Memory B cell (primary cell): ENCODE measurements around the gene CDT1.
A peak's percentile ranks its signal among the peaks of the same experiment; 100 is the strongest.

Source experiments
- ATAC-seq: fragments of 150-1000 bp; cut with Tn5 transposase; 2 replicates; pipeline ENCODE4 v1.10.0; 2021; ENCODE audit warnings: low read depth, mild to moderate bottlenecking, moderate library complexity
- DNase-seq, 2 donors: peaks; one replicate each; pipeline ENCODE4 v3.0.0; 2022; ENCODE audit warnings: low spot score in 2 of 2
- H3K27ac Mint-ChIP-seq: one replicate; pipeline ENCODE4 v1.8.0; 2022; ENCODE audit warnings: mild to moderate bottlenecking, moderate library complexity, mixed read lengths
- H3K27me3 Mint-ChIP-seq: one replicate; pipeline ENCODE4 v1.8.0; 2022; ENCODE audit warnings: mixed read lengths
- H3K36me3 Mint-ChIP-seq: one replicate; pipeline ENCODE4 v1.8.0; 2022; ENCODE audit warnings: mild to moderate bottlenecking, mixed read lengths
- H3K4me1 Mint-ChIP-seq: one replicate; pipeline ENCODE4 v1.8.0; 2022; ENCODE audit warnings: mixed read lengths
- H3K4me3 Mint-ChIP-seq: one replicate; pipeline ENCODE4 v1.8.0; 2022; ENCODE audit warnings: mild to moderate bottlenecking, moderate library complexity, mixed read lengths
- H3K9me3 Mint-ChIP-seq: one replicate; pipeline ENCODE4 v1.8.0; 2022; ENCODE audit warnings: mixed read lengths

The CDT1 gene

DNA sequence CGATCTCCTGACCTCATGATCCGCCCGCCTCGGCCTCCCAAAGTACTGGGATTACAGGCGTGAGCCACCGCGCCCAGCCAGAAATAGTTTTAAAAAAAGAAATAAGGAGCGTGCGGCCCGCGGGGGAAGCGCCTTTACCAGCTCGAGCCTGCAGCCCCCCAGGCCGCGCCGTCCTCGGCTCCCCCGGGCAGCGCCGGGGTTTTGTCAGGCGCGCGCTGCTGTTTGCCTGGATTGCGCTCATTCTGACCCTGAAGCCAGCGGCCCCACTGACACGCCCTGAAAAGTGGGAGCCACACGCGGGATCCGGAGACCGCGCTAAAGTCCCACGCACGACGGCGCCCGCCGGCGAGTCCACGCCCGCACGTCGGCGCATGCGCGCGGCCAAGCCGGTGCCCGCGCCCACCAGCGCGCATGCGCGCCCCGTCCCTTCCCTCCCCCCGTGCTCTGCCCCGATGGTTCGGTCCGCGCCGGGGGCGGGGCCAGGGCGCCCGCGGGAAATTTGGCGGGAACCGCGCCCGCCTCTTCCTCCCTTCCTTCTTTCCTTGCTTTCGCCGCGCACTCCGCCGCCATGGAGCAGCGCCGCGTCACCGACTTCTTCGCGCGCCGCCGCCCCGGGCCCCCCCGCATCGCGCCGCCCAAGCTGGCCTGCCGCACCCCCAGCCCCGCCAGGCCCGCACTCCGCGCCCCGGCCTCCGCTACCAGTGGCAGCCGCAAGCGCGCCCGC lies at the start of gene CDT1:
Gene CDT1, plus strand, starts transcription at position 526 of the 724 bp plus-strand sequence. Its CDS starts 43 bp downstream, at position 569.
- H3K27ac Mint-ChIP-seq = peak within 1 kb of the TSS; percentile 72
- DNase-seq (peak; percentile 86 to 89), ATAC-seq (peak; percentile 67)
- no peaks in the 10 kb centered on the region for H3K27me3 Mint-ChIP-seq
- H3K4me1 Mint-ChIP-seq = peaks cover 6% of the 10 kb centered on the region
- H3K4me3 Mint-ChIP-seq = peak within 1 kb of the TSS; percentile 82
- H3K36me3 Mint-ChIP-seq = no peaks in the 10 kb centered on the region
- H3K9me3 Mint-ChIP-seq = no peaks in the 10 kb centered on the region

DNA sequence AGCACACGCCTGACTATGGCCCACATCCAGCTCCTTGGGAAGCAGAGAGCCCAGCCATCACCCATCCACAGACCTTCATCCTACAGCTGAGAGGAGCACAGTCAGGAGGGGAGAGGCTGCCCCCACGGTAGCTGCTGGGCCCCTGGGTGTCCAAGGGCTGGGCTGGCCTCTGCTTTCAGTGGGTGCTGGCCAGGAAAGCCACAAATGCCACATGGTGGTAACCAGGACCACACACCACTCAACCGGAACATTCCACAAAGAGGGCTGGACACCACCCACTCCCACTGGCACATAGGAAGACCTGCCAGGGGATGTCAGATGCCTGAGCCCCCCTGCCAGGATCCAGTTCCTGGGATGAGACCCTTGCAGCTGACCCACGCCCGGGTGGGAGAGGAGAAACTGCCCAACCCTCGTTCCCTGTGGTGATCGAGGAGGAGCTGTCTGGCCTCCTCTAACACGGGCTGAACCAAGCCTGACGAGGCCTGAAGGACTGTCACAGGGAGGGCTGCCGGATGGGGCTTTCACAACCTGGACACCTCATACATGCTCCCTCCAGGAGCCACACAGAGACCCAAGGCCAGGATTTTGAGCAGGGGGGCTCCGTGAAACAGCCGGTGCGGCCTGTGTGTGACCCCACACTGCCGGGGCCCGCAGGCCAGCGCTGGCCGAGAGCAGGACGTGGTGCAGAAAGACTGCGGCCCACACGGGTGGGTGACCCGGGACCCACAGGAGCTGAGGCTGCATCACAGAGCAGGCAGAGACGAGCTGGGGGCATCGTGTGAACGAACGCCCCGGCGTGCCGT lies 49.3 kb upstream of the CDT1 start:
- Mint-ChIP-seq H3K4me3 (no peak overlapping the region), H3K4me1 (peaks cover 11% of the 10 kb centered on the region), H3K27ac (no peak overlapping the region), H3K9me3 (no peaks in the 10 kb centered on the region), H3K36me3 (peaks cover 4% of the 10 kb centered on the region), H3K27me3 (no peaks in the 10 kb centered on the region)
- DNase-seq (no peak), ATAC-seq (no peak)

DNA sequence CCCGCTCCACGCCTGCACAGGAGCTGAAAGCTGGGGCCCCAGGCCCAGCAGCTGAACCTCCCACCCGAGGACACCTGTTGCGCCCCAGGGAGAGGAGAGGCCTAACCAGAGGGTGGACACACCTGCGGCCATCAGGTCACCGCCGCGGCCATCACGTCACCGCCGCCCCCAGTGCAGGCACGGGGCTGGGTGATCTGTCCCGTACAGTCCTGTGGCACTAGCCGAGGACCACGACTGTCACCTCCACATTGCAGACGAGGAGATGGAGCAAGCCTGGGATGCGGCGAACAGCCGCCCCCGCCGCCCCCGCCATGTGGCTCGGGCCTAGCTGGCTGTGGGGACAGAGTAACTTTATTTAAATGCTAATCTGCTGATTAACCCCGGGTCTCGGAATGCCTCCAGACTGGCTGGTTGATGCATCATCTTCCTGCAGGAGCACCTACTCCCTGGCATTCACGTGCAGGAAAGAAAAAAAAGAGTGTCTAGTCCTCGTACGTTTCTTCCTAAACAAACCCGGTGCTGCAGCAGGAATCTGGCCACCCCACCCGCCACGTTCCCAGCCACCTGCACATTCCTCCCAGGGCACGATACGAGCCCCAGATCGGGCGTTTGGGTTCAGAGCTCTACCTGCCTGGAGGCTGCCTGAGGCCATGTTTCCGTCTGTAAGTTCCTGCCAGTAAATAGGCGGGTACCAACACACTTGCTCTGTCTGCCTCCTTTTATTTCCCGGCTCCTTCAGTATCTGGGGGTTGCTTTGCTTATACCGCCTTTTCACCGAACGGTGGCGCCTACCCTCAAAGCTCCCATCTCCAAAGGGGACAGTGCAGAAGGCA lies 48.5 kb upstream of the CDT1 start:
- H3K27ac Mint-ChIP-seq = no peak overlapping the region
- ATAC-seq = peak; percentile 42

DNA sequence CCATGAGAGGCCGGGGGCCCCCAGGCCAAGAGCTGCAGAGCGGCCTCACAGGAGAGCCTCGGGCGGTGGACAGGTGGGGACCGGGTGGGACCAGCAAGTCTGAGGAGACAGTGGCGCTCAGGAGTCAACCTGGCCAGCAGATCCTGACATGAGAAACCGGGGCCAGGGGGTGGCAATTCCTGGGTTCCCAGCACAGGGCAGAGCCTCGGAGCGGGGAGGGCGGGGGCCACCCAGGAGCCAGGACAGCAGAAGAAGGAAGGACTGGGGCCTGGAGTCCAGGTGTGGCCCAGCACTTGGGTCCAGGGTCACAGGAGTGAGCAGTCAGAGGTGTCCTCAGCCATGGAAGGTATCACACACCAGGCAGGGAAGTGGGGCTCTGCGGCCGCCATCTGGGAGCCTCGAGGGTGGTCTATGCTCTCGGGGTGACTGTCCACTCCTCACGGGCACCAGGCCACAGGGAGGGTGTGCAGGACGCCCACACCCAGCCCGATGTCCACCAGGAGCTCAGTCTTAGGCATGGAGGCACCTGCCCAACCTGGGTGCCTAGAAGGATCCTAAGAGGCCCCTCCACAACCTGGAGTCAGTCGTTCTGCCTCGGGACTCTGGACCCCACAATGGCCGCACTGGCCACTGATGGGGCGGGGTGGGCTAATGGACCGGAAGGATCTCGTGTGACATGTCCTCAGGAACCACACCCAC lies 47.7 kb upstream of the CDT1 start:
- Mint-ChIP-seq H3K9me3 (no peaks in the 10 kb centered on the region), H3K4me1 (peaks cover 14% of the 10 kb centered on the region), H3K4me3 (no peak overlapping the region), H3K27ac (no peak overlapping the region), H3K36me3 (peaks cover 4% of the 10 kb centered on the region), H3K27me3 (no peaks in the 10 kb centered on the region)
- no peak for ATAC-seq
- no peak for DNase-seq

More for the DNA sequence above, 48.5 kb upstream of the CDT1 start:
- no peak for DNase-seq
- peaks cover 14% of the 10 kb centered on the region for H3K4me1 Mint-ChIP-seq
- H3K36me3 Mint-ChIP-seq = peaks cover 4% of the 10 kb centered on the region
- H3K27me3 Mint-ChIP-seq = no peaks in the 10 kb centered on the region
- H3K4me3 Mint-ChIP-seq = no peak overlapping the region
- no peaks in the 10 kb centered on the region for H3K9me3 Mint-ChIP-seq

DNA sequence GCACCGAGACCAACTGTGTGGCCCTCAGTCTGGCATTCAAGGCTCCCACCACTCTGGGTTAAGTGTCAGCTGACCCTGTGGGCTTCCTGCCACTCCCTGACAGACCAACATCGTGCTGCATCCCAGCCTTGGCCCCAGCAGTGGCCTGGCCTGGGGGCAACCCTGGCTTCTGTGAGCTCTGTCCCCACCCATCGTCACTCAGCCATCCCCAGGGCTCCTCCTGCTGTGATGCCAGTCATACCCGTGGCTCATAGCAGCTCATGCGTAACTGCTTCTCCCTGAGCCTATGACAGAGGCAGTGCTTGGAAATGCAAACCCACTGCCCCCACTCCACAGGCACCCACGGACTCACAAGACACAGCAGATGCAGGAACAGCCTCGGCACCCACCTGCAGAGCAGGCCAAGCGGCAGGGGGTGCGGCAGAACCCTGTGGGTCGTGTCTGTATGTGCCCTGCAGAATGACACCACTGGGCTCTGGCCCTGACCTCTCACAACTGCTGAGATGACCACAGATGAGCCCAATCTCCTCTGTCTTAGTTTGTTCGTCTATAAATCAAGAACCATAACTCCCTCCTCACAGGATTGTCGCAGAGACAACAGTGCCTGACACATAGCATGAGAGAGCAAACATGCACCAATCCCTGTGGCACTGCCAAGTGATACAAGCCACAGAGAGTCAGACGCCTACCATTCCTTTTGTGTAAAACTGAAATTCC lies 45.2 kb upstream of the CDT1 start:
- peaks cover 14% of the 10 kb centered on the region for H3K4me1 Mint-ChIP-seq
- H3K36me3 Mint-ChIP-seq = peaks cover 4% of the 10 kb centered on the region
- no peak for ATAC-seq
- no peaks in the 10 kb centered on the region for H3K27me3 Mint-ChIP-seq
- DNase-seq = no peak
- H3K4me3 Mint-ChIP-seq = no peak overlapping the region
- H3K27ac Mint-ChIP-seq = peak overlapping the region; percentile 35
- H3K9me3 Mint-ChIP-seq = no peaks in the 10 kb centered on the region

DNA sequence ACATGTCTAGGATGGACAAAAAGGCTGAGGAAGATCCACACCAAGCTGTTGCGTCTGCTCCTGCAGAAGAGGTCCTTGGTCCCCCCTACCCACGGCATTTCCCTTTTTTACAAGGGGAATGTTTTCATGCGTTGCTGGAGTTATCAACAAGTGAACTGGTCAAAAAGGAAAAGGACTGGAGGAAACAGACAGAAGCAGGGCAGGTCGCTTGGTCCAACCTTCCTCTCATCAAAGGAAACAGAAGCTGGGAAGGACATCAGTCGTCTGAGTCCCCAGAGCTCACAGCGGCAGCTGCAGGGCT lies 44.7 kb upstream of the CDT1 start:
- Mint-ChIP-seq H3K36me3 (peaks cover 6% of the 10 kb centered on the region), H3K4me3 (no peak overlapping the region), H3K9me3 (no peaks in the 10 kb centered on the region), H3K4me1 (peaks cover 16% of the 10 kb centered on the region), H3K27ac (peak overlapping the region; percentile 35), H3K27me3 (no peaks in the 10 kb centered on the region)
- DNase-seq (no peak), ATAC-seq (no peak)

DNA sequence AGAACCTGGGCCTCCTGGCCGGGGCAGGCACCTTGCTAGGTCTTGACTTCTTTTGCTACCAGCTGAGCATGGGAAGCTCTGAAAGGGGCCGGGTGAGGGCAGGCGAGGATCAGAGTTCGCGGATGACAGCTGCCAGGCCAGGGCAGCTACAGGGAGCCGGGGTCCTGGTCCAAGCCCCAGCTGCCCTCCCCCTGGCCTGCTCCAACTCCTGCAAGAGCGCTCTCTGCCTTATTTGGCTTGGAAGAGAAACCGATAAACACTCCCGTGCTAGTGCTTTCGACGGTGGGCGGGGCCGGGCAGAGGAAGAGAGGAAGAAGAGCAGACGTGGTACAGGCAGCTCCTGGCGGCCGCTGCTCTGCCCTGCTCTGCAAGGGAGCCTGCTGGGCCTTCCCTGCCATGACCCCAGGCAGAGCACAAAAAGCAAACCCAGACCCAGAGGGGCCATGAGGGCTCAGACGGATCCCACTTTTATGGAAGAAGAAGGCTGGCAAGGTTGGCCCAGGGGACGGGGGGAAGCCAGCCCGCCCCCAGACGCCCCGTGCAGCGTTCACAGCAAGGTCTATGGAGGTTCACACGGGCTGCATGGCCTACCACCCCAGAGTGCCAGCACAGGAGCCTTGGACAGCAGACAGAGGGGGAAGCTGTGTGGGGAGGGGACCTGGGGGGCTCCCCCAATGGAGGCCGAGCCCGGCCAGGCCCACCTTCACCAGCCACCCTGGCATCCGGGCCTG lies 44.2 kb upstream of the CDT1 start:
- no peak for DNase-seq
- Mint-ChIP-seq H3K9me3 (no peaks in the 10 kb centered on the region), H3K4me1 (peaks cover 16% of the 10 kb centered on the region), H3K4me3 (peak overlapping the region; percentile 11), H3K27me3 (no peaks in the 10 kb centered on the region), H3K36me3 (peaks cover 6% of the 10 kb centered on the region), H3K27ac (peak overlapping the region; percentile 61)
- ATAC-seq = peak; percentile 55

DNA sequence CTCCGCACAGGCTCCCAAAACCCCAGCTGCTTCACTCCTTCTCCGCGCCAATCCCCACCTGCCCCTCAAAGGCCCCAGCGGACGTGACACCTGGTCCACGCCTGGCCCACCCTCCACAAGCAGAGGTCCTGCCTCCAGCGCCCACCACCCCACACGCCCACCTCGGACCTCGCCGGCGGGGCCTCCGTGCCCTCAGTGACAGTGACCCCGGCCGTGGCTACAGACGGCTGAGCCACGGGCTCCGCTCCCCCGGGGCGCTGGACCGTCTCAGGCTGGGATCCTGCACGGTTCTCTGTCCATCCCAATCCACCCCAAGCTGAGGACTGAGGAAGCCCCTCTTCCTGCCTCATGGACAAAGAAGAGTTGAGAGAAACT lies 43.6 kb upstream of the CDT1 start:
- H3K27me3 Mint-ChIP-seq = no peaks in the 10 kb centered on the region
- no peak overlapping the region for H3K4me3 Mint-ChIP-seq
- H3K9me3 Mint-ChIP-seq = no peaks in the 10 kb centered on the region
- DNase-seq = no peak
- H3K27ac Mint-ChIP-seq = no peak overlapping the region
- no peak for ATAC-seq
- H3K36me3 Mint-ChIP-seq = peaks cover 6% of the 10 kb centered on the region
- peaks cover 16% of the 10 kb centered on the region for H3K4me1 Mint-ChIP-seq

DNA sequence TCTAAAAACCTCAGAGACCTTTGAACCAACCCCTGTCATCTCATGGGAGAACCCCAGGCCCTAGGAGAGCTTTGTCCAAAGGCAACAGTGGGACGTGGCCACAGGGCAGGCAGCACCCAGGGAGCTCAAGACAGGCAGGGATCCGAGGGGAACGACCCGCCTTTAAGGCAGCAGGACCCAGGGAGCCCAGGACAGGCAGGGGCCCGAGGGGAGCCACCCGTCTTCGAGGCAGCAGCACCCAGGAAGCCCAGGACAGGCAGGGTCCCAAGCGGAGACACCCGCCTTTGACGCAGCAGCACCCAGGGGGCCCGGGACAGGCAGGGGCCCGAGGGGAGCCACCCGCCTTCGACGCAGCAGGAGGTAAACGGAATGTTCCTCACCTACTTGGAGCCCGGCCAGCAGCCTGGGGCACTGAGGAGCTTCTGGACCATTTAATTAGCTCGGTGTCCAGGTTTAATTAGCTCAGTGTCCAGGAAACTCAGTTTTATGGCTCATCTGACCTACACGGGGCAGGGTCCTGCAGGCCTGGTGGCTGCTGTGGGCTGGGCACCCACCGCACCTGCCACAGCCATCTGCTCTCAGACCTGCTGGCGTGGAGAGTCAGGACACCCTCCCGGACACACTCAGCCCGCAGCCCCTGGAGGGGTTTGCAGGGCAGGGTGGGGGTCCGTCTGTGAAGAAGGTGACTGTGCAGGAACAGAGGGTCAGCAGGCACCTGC lies 43.0 kb upstream of the CDT1 start:
- H3K4me3 Mint-ChIP-seq = no peak overlapping the region
- no peak for ATAC-seq
- H3K27me3 Mint-ChIP-seq = no peaks in the 10 kb centered on the region
- no peaks in the 10 kb centered on the region for H3K9me3 Mint-ChIP-seq
- no peak for DNase-seq
- no peak overlapping the region for H3K27ac Mint-ChIP-seq
- H3K4me1 Mint-ChIP-seq = peaks cover 16% of the 10 kb centered on the region
- H3K36me3 Mint-ChIP-seq = peaks cover 6% of the 10 kb centered on the region

DNA sequence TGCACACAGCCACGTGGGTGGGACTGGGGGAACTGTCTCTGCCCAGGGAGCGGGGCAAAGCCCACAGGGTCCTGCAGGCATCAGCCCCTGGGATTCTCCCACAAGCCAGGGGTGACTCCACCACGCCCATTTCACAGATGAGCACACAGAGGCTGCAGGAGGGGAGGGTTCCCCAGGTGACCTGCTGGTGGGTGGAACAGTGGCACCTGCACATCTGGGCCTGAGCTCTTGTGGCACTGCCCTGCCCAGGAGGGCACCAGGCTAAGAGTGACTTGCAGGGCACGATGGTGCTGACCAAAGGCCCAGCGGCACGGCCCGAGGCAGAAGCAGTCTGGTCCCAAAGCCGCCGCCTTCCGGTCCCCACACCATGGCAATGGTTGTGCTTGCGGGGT lies 42.5 kb upstream of the CDT1 start:
- no peak for ATAC-seq
- H3K4me3 Mint-ChIP-seq = no peak overlapping the region
- peaks cover 18% of the 10 kb centered on the region for H3K4me1 Mint-ChIP-seq
- no peaks in the 10 kb centered on the region for H3K9me3 Mint-ChIP-seq
- peaks cover 6% of the 10 kb centered on the region for H3K36me3 Mint-ChIP-seq
- DNase-seq = no peak
- H3K27me3 Mint-ChIP-seq = no peaks in the 10 kb centered on the region
- H3K27ac Mint-ChIP-seq = no peak overlapping the region

DNA sequence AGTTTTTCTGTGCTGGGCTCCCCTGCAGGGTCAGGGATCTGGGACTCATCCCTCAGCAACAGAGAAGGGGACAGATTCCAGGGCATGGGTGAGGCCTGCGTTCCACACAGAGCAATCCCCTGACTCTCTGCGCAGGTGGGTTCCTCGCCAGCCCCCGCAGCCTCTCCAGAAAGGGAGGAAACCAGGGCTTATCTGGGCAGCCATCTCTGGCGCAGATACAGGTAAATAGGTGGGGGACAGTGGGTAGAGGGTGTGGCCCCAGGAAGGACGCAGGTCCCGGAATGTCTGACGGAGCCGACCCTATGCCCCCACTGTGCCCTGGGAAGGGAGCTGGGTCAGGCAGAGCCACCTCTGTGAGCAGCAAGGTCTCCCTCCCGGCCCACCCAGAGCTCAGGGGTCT lies 41.8 kb upstream of the CDT1 start:
- ATAC-seq (no peak), DNase-seq (no peak)
- H3K27ac Mint-ChIP-seq = no peak overlapping the region
- no peaks in the 10 kb centered on the region for H3K9me3 Mint-ChIP-seq
- H3K27me3 Mint-ChIP-seq = no peaks in the 10 kb centered on the region
- peaks cover 19% of the 10 kb centered on the region for H3K4me1 Mint-ChIP-seq
- no peak overlapping the region for H3K4me3 Mint-ChIP-seq
- peaks cover 6% of the 10 kb centered on the region for H3K36me3 Mint-ChIP-seq

DNA sequence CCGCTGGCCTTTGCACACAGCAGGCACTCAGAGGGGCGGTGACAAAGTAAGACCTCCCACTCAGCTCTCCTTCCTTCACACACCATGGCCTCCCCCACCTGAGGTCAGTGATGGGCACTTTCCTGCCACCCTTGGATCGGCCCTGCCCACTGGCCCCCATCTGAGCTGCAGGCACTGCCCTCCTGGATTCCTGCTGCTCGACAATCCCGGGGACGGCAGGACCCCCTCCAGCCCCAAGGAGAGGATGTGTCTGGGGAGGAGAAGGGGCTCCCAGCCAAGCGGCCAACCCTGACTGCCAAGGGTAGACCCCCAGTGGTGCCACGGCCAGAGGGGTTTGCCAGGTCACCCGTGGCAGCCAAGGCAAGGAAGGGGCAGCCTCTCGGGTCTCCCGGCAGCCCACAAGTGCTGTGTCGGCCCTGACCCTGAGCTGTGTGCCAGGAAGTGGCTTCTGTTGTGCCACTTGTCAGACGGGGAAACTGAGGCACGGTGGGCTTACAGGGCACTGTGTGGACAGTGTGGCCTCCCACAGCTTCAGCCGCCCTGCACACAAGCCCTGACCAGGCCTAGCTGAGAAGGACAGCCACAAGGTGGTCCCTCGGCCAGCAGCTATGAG lies 41.2 kb upstream of the CDT1 start:
- Mint-ChIP-seq H3K27me3 (no peaks in the 10 kb centered on the region), H3K9me3 (no peaks in the 10 kb centered on the region)

More for the DNA sequence above, 41.2 kb upstream of the CDT1 start:
- Mint-ChIP-seq H3K4me1 (peaks cover 23% of the 10 kb centered on the region), H3K27ac (no peak overlapping the region), H3K4me3 (no peak overlapping the region), H3K36me3 (peaks cover 6% of the 10 kb centered on the region)
- no peak for ATAC-seq
- DNase-seq = no peak
